ENCODE measurements around the gene EPYC. TPM values are rescaled to one million over a fixed set of nuclear protein-coding genes. Genes with fewer than 3 reads are reported as not detected.

Gene EPYC
- total and polyA plus RNA-seq, 4 donors = not detected

GRCh38 chr12:90979951-90980350 is 24.8 kb downstream of the EPYC start:
- Histone ChIP-seq H3K27me3 (ENCODE audit: control insufficient read depth in 4 of 4, insufficient read depth in 4 of 4, low read length in 3 of 4) (no peaks in the 10 kb centered on the region), H3K36me3 (ENCODE audit: control insufficient read depth in 4 of 4, insufficient read depth in 3 of 4, low read depth in 1 of 4, low read length in 3 of 4) (no peaks in the 10 kb centered on the region), H3K9ac (ENCODE audit: low read depth in 1 of 2, low read length in 2 of 2) (no peak overlapping the region), H3K27ac (ENCODE audit: low read depth in 1 of 2, low read length in 2 of 2) (no peak overlapping the region), H3K4me1 (ENCODE audit: control insufficient read depth in 4 of 4, insufficient read depth in 4 of 4, low read length in 3 of 4) (no peaks in the 10 kb centered on the region), H3K4me3 (ENCODE audit: low read depth in 1 of 3, low read length in 3 of 3) (no peak overlapping the region), H3K9me3 (ENCODE audit: control insufficient read depth in 4 of 4, low read length in 3 of 4) (no peaks in the 10 kb centered on the region)
- 77% methylated on average over 3 of the region's 3 CpGs for WGBS
- DNase-seq (ENCODE audit: low spot score) = no peak
- TF ChIP-seq RAD21 (IDR thresholded peaks at IDR 0.05) (peak in 1 of 2 donors; percentile 16), EGR1 (IDR thresholded peaks at IDR 0.05; ENCODE audit: low read depth in 2 of 2) (no peak), YY1 (IDR thresholded peaks at IDR 0.05) (no peak), FOXA2 (IDR thresholded peaks at IDR 0.05) (no peak)

GRCh38 chr12:90979019-90979418 is 25.8 kb downstream of the EPYC start:
- Histone ChIP-seq H3K27ac (ENCODE audit: low read depth in 1 of 2, low read length in 2 of 2) (no peak overlapping the region), H3K9ac (ENCODE audit: low read depth in 1 of 2, low read length in 2 of 2) (no peak overlapping the region), H3K9me3 (ENCODE audit: control insufficient read depth in 4 of 4, low read length in 3 of 4) (no peaks in the 10 kb centered on the region), H3K4me3 (ENCODE audit: low read depth in 1 of 3, low read length in 3 of 3) (no peak overlapping the region), H3K4me1 (ENCODE audit: control insufficient read depth in 4 of 4, insufficient read depth in 4 of 4, low read length in 3 of 4) (no peaks in the 10 kb centered on the region), H3K27me3 (ENCODE audit: control insufficient read depth in 4 of 4, insufficient read depth in 4 of 4, low read length in 3 of 4) (no peaks in the 10 kb centered on the region), H3K36me3 (ENCODE audit: control insufficient read depth in 4 of 4, insufficient read depth in 3 of 4, low read depth in 1 of 4, low read length in 3 of 4) (no peaks in the 10 kb centered on the region)
- DNase-seq (ENCODE audit: low spot score) = no peak
- no peak for TF ChIP-seq NR2F2 (IDR thresholded peaks at IDR 0.05)
- TF ChIP-seq FOXA1 (IDR thresholded peaks at IDR 0.05) = no peak
- TF ChIP-seq JUND (IDR thresholded peaks at IDR 0.05) = no peak
- no peak for TF ChIP-seq ATF3 (IDR thresholded peaks at IDR 0.05)
- no peak for TF ChIP-seq FOXA2 (IDR thresholded peaks at IDR 0.05)
- TF ChIP-seq REST (IDR thresholded peaks at IDR 0.05) = no peak
- TF ChIP-seq ZBTB33 (IDR thresholded peaks at IDR 0.05) = no peak
- TF ChIP-seq YY1 (IDR thresholded peaks at IDR 0.05) = no peak
- no peak for TF ChIP-seq EGR1 (IDR thresholded peaks at IDR 0.05; ENCODE audit: low read depth in 2 of 2)
- TF ChIP-seq MAX (IDR thresholded peaks at IDR 0.05) = no peak
- TF ChIP-seq HNF4G (IDR thresholded peaks at IDR 0.05) = no peak
- no peak for TF ChIP-seq CTCF (IDR thresholded peaks at IDR 0.05; ENCODE audit: low read depth, low read length, missing input control)
- WGBS = 87% methylated on average over 3 of the region's 3 CpGs

Measured in liver (tissue), 9 donors.